Aorta (tissue), 5 donors: ENCODE results near the gene C1QC. TPM values are rescaled to one million over a fixed set of nuclear protein-coding genes. Genes with fewer than 3 reads are reported as not detected.

ENCODE experiments used
- ATAC-seq: fragments of 200-7000 bp; cut with Tn5 transposase; one replicate; pipeline ENCODE4 v1.9.1; 2022; ENCODE audit warnings: moderate library complexity; ENCODE audit not compliant: low FRiP score
- DNase-seq, 2 donors: peaks; one replicate each; pipeline ENCODE4 v3.0.0-alpha.2; 2020
- H3K27ac ChIP-seq, 2 donors: one replicate each; pipeline ENCODE4 v1.5.1; 2013; ENCODE audit warnings: low read length in 2 of 2, mild to moderate bottlenecking in 2 of 2, moderate library complexity in 2 of 2, control low read depth in 1 of 2, inconsistent platforms in 1 of 2, low read depth in 1 of 2
- H3K27me3 ChIP-seq, 2 donors: one replicate each; pipeline ENCODE4 v1.6.1; 2013; ENCODE audit warnings: control low read depth in 1 of 2, low read length in 1 of 2, mild to moderate bottlenecking in 1 of 2, moderate library complexity in 1 of 2; ENCODE audit not compliant: insufficient read depth in 2 of 2, control insufficient read depth in 1 of 2
- H3K36me3 ChIP-seq, 2 donors: one replicate each; pipeline ENCODE4 v1.6.1; 2013; ENCODE audit warnings: control low read depth in 1 of 2, low read length in 1 of 2, mild to moderate bottlenecking in 1 of 2; ENCODE audit not compliant: insufficient read depth in 2 of 2, control insufficient read depth in 1 of 2
- H3K4me1 ChIP-seq, 2 donors: one replicate each; pipeline ENCODE4 v1.6.1; 2013; ENCODE audit warnings: low read length in 2 of 2, control low read depth in 1 of 2, mild to moderate bottlenecking in 1 of 2, moderate library complexity in 1 of 2; ENCODE audit not compliant: insufficient read depth in 2 of 2, control insufficient read depth in 1 of 2
- H3K4me3 ChIP-seq, 2 donors: one replicate each; pipeline ENCODE4 v1.5.1; 2013; ENCODE audit warnings: low read length in 2 of 2, control low read depth in 1 of 2, mild to moderate bottlenecking in 1 of 2
- H3K9me3 ChIP-seq: one replicate; pipeline ENCODE4 v1.6.1; 2013; ENCODE audit warnings: mild to moderate bottlenecking, low read length; ENCODE audit not compliant: control insufficient read depth
- WGBS, 2 donors: extraction: QIAGEN DNeasy Blood & Tissue Kit; methylation state at CpG; one replicate each; pipeline ENCODE4 v1.1.7; 2013; 5-methylcytosine and 5-hydroxymethylcytosine counted together
- intact Hi-C, 2 donors: fragments of 100-400 bp; cut with DNase I; formaldehyde crosslinking; loops; one replicate each; pipeline versions ENCODE4 v1.14.2 to v1.15.0; 2022
- polyA plus RNA-seq, 2 donors: library from polyadenylated mRNA; stranded (reverse); fragments of 200-250 nt; gene quantifications; one replicate each; pipeline ENCODE4 v1.2.3, GENCODE V29; 2013
- total RNA-seq, 2 donors: library from RNA; stranded (reverse); fragmentation: NEBNext Ultra II Directional; extraction: Animal tissue kit (Norgen Biotek cat#: 25700); gene quantifications; one replicate each; pipeline ENCODE4 v1.2.1, GENCODE V29; 2021
- donor health status: healthy with polysubstance abuse.
- donor health status: Bipolar disorder and iron deficiency.
- donor health status: DM: no; HTN: no; CAD: no.
- donor health status: DM: no; HTN: no; CAD: no.
- donor health status: DM: yes; HTN: yes; CAD: no.

C1QC gene
- total and polyA plus RNA-seq, 4 donors = 49.9 to 295 (median 217) TPM

DNA sequence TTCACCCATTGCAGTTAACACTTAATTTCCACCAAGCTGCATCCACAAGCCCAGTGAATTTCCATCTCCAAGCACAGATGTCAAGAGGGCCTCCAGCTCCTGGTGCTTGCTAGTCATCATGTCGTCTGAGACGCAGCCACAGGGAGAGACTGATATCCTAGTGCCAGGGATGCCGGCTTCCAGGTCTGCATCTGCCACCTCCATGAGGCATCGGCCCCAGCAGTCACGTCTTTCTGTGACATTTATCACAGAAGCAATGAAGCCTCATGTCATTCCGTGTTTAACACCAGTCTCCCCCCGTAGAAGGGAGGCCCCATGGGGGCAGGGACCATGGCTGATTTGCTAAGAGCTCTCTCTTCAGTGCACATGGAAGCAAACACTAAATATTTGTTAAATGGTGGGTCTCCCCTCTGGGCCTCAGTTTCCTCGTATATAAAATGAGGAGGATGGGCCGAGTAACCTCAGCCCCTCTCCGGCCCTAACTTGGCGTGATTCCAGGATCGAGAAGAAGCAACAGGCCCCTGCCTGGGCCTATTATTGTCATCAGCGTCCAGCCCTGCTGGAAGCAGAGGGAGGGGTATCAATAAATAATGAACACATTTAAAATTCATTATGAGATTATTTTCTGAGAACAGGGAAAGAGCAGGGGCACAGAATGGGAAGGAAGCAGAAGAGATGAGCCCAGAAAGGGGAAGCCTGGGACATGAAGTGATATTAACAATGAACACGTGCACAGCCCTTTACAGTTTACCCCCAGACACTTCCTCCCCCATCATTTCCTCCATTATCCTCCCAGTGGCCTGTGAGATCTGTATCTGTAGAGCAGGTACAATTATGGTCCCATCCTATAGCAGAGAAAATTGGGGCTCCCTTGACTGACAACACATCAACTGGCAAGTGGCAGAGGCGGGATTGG lies 8.8 kb downstream of the C1QC start:
- DNase-seq (no peak), ATAC-seq (no peak)
- intact Hi-C loops = no loop called here
- no peaks in the 10 kb centered on the region for H3K36me3 ChIP-seq
- H3K27ac ChIP-seq = no peak overlapping the region
- no peaks in the 10 kb centered on the region for H3K27me3 ChIP-seq
- H3K9me3 ChIP-seq = no peaks in the 10 kb centered on the region
- no peak overlapping the region for H3K4me3 ChIP-seq
- H3K4me1 ChIP-seq = no peaks in the 10 kb centered on the region
- 75 to 77% methylated on average over 15 of the region's 15 CpGs for WGBS, 2 donors

GRCh38 chr1:22652881-22653316 lies 9.5 kb downstream of the C1QC start, which contains the start of gene C1QB:
C1QB (plus strand) TSS chr1:22653236; CDS start chr1:22659463, 6,227 bp downstream.
- ATAC-seq (peak; percentile 44), DNase-seq (peak in 1 of 2 donors; percentile 87)
- H3K9me3 ChIP-seq = no peaks in the 10 kb centered on the region
- H3K4me1 ChIP-seq = no peaks in the 10 kb centered on the region
- no peaks in the 10 kb centered on the region for H3K27me3 ChIP-seq
- intact Hi-C loops = no loop called here
- H3K4me3 ChIP-seq = no peak within 1 kb of the TSS
- H3K27ac ChIP-seq = no peak within 1 kb of the TSS
- no peaks in the 10 kb centered on the region for H3K36me3 ChIP-seq
- 81 to 84% methylated on average over 13 of the region's 13 CpGs for WGBS, 2 donors

- no peaks in the 10 kb centered on the region for H3K36me3 ChIP-seq
- no peaks in the 10 kb centered on the region for H3K9me3 ChIP-seq
- intact Hi-C loops = no loop called here
- H3K27ac ChIP-seq = no peak overlapping the region
- no peak overlapping the region for H3K4me3 ChIP-seq
- ATAC-seq = no peak
- WGBS, 2 donors = 56 to 61% methylated on average over 5 of the region's 5 CpGs
- DNase-seq = no peak
- H3K27me3 ChIP-seq = no peaks in the 10 kb centered on the region
- no peaks in the 10 kb centered on the region for H3K4me1 ChIP-seq
Observed at GRCh38 chr1:22654692-22655091, 11.3 kb downstream of the C1QC start.

DNA sequence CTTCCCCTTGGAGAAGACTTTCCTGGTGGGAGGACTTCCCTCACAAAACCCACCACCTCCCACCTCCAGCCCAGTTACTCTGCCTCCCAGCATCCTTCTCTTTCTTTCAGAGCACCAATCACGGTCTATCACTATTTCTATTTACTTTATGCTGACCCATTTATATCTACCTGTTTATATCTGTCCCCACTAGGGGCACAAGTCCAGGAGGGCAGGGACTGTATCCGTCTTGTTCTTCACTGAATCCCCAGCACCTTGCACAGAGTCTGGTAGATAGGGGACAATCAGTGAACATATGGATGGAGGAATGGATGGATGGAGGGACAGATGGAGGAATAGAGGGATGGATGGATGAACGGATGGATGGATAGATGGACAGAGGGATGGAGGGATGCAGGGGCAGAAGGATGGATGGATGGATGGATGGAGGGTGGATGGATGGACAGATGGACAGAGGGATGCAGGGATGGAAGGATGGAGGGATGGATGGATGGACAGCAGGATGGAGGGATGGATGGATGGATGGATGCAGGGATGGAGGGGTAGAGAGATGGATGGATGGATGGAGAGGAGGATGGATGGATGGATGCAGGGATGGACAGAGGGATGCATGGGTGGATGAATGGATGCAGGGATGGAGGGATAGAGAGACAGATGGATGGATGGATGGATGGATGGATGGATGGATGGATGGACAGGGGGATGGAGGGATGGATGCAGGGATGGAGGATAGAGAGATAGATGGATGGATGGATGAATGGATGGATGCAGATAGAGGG lies 15.1 kb downstream of the C1QC start:
- no peaks in the 10 kb centered on the region for H3K4me1 ChIP-seq
- no peaks in the 10 kb centered on the region for H3K27me3 ChIP-seq
- WGBS, 2 donors = 64 to 75% methylated on average over 3 of the region's 3 CpGs

DNA sequence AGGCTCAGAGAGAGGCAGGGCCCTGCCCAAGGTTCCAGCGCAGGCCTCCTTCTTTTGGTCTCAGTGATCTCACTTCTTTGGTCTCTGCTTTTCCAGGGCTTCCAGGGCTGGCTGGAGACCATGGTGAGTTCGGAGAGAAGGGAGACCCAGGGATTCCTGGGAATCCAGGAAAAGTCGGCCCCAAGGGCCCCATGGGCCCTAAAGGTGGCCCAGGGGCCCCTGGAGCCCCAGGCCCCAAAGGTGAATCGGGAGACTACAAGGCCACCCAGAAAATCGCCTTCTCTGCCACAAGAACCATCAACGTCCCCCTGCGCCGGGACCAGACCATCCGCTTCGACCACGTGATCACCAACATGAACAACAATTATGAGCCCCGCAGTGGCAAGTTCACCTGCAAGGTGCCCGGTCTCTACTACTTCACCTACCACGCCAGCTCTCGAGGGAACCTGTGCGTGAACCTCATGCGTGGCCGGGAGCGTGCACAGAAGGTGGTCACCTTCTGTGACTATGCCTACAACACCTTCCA lies 17.3 kb downstream of the C1QC start:
- H3K36me3 ChIP-seq = no peaks in the 10 kb centered on the region
- H3K27me3 ChIP-seq = no peaks in the 10 kb centered on the region
- peak in 1 of 2 donors; percentile 36 for DNase-seq
- ATAC-seq = no peak
- H3K4me1 ChIP-seq = no peaks in the 10 kb centered on the region
- 93 to 94% methylated on average over 19 of the region's 19 CpGs for WGBS, 2 donors
- H3K4me3 ChIP-seq = no peak overlapping the region
- H3K27ac ChIP-seq = no peak overlapping the region
- H3K9me3 ChIP-seq = no peaks in the 10 kb centered on the region
- intact Hi-C loops = no loop called here

More for the DNA sequence above, 15.1 kb downstream of the C1QC start:
- H3K4me3 ChIP-seq = no peak overlapping the region
- intact Hi-C loops = no loop called here
- no peaks in the 10 kb centered on the region for H3K36me3 ChIP-seq
- H3K9me3 ChIP-seq = no peaks in the 10 kb centered on the region
- no peak for ATAC-seq
- no peak overlapping the region for H3K27ac ChIP-seq
- DNase-seq = no peak

DNA sequence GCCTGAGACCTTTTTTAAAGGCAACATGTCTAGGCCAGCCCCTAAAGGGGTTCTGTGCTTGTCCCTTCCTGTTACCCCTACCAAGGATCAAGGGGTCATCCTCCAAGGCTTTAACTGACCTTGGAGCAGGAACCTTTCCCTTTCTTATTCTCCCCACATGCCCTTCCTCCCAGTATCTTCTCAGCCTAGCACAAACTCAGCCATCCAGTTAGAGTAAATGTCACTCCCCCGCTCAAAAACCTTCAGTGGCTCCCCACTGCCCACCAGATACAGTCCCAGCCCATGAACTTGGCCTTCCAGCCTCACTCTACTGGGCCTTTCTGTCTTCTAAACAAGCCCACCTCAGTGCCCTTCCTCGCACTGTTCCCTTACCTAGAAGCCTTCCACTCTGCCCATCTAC lies 18.4 kb downstream of the C1QC start:
- Histone ChIP-seq H3K36me3 (no peaks in the 10 kb centered on the region), H3K4me3 (no peak overlapping the region), H3K4me1 (no peaks in the 10 kb centered on the region), H3K27ac (no peak overlapping the region), H3K27me3 (no peaks in the 10 kb centered on the region), H3K9me3 (no peaks in the 10 kb centered on the region)
- 93 to 94% methylated on average over 2 of the region's 2 CpGs for WGBS, 2 donors
- DNase-seq = no peak
- intact Hi-C loops = no loop called here
- ATAC-seq = no peak

- 79 to 85% methylated on average over 5 of the region's 5 CpGs for WGBS, 2 donors
- H3K36me3 ChIP-seq = no peaks in the 10 kb centered on the region
- H3K27me3 ChIP-seq = no peaks in the 10 kb centered on the region
- ATAC-seq (no peak), DNase-seq (peak in 1 of 2 donors; percentile 57)
- no peak overlapping the region for H3K4me3 ChIP-seq
- no peak overlapping the region for H3K27ac ChIP-seq
- intact Hi-C loops = no loop called here
- no peaks in the 10 kb centered on the region for H3K9me3 ChIP-seq
- H3K4me1 ChIP-seq = no peaks in the 10 kb centered on the region
Observed at GRCh38 chr1:22662318-22662717, 18.9 kb downstream of the C1QC start.

- no peak for DNase-seq
- H3K27me3 ChIP-seq = no peaks in the 10 kb centered on the region
- 72 to 79% methylated on average over 8 of the region's 8 CpGs for WGBS, 2 donors
- no peak overlapping the region for H3K27ac ChIP-seq
- no peaks in the 10 kb centered on the region for H3K4me1 ChIP-seq
- H3K36me3 ChIP-seq = no peaks in the 10 kb centered on the region
- no peak overlapping the region for H3K4me3 ChIP-seq
- no peak for ATAC-seq
- intact Hi-C loops = no loop called here
- no peaks in the 10 kb centered on the region for H3K9me3 ChIP-seq
Observed at GRCh38 chr1:22662986-22663408, 19.6 kb downstream of the C1QC start.
